CD4-positive, alpha-beta T cell treated with Interleukin-1 beta for 1 hour (primary cell): Measurements from ENCODE around the gene HTRA1.

ENCODE experiments used
- DNase-seq, 2 donors: peaks; one replicate each; pipeline ENCODE4 v3.0.0-alpha.2; 2020 to 2022

Gene HTRA1

GRCh38 chr10:122560279-122560804 lies 99.0 kb downstream of the HTRA1 start, which contains the start of gene DMBT1:
DMBT1 (plus strand) TSS chr10:122560754; CDS start chr10:122560771, 17 bp downstream.
- no peak for DNase-seq

GRCh38 chr10:122561212-122561611 lies 99.9 kb downstream of the HTRA1 start:
- DNase-seq = no peak

GRCh38 chr10:122561792-122562191 lies 100.4 kb downstream of the HTRA1 start:
- no peak for DNase-seq
